ENCODE results near the gene DOCK6. TPM values are rescaled to one million over a fixed set of nuclear protein-coding genes. Genes with fewer than 3 reads are reported as not detected.
A peak's percentile ranks its signal among the peaks of the same experiment; 100 is the strongest.

Gene DOCK6
- total and polyA plus RNA-seq, 11 donors, result 21.6 to 57.8 (median 38.5) TPM

GRCh38 chr19:11171144-11171543, 91.2 kb downstream of the DOCK6 start:
- ATAC-seq (no peak), DNase-seq (no peak)
- no peaks in the 10 kb centered on the region for H3K27me3 ChIP-seq
- H3K27ac ChIP-seq, result peak overlapping the region in 3 of 12 donors; percentile 5 to 86 (median 36)
- WGBS, 4 donors, result 55 to 70% (median 62%) methylated on average over 5 of the region's 5 CpGs
- peaks cover 0 to 100% (median 95%) of the 10 kb centered on the region in 9 donors for H3K36me3 ChIP-seq
- peaks cover 0 to 18% (median 6%) of the 10 kb centered on the region in 12 donors for H3K4me1 ChIP-seq
- intact Hi-C loops (cut with DNase I), result no loop called here
- no peaks in the 10 kb centered on the region for H3K9me3 ChIP-seq
- TF ChIP-seq CTCF (IDR thresholded peaks at IDR 0.05) (no peak), POLR2A (IDR thresholded peaks at IDR 0.05) (no peak)
- no peak overlapping the region for H3K4me3 ChIP-seq

GRCh38 chr19:11169896-11170678, 92.2 kb downstream of the DOCK6 start:
- no peaks in the 10 kb centered on the region for H3K9me3 ChIP-seq
- intact Hi-C loops (cut with DNase I), result no loop called here
- no peaks in the 10 kb centered on the region for H3K27me3 ChIP-seq
- WGBS, 4 donors, result 79% methylated on average over 28 to 31 of the region's 31 CpGs
- ATAC-seq, result peak in 1 of 4 donors; percentile 14
- H3K4me3 ChIP-seq, result no peak overlapping the region
- peak overlapping the region in 9 of 12 donors; percentile 0 to 86 (median 23) for H3K27ac ChIP-seq
- H3K36me3 ChIP-seq, result peaks cover 0 to 100% (median 96%) of the 10 kb centered on the region in 9 donors
- H3K4me1 ChIP-seq, result peaks cover 0 to 29% (median 16%) of the 10 kb centered on the region in 12 donors
- TF ChIP-seq POLR2A (IDR thresholded peaks at IDR 0.05) (no peak), CTCF (IDR thresholded peaks at IDR 0.05) (no peak)
- no peak for DNase-seq

- Histone ChIP-seq H3K4me3 (no peak overlapping the region), H3K27me3 (no peaks in the 10 kb centered on the region), H3K4me1 (peaks cover 3 to 43% (median 31%) of the 10 kb centered on the region in 12 donors), H3K9me3 (no peaks in the 10 kb centered on the region), H3K36me3 (peaks cover 0 to 91% (median 81%) of the 10 kb centered on the region in 9 donors), H3K27ac (peak overlapping the region in 4 of 12 donors; percentile 1 to 86 (median 12))
- no peak for ATAC-seq
- intact Hi-C loops (cut with DNase I), result no loop called here
- no peak for TF ChIP-seq CTCF (IDR thresholded peaks at IDR 0.05)
- TF ChIP-seq POLR2A (IDR thresholded peaks at IDR 0.05), result no peak
- 75 to 94% (median 91%) methylated on average over 6 to 7 of the region's 7 CpGs for WGBS, 4 donors
- no peak for DNase-seq
Observed at GRCh38 chr19:11168568-11168967, 93.8 kb downstream of the DOCK6 start.

GRCh38 chr19:11166281-11167142, 95.8 kb downstream of the DOCK6 start:
- no peak for TF ChIP-seq POLR2A (IDR thresholded peaks at IDR 0.05)
- no peak for TF ChIP-seq CTCF (IDR thresholded peaks at IDR 0.05)
- 69 to 75% (median 71%) methylated on average over 26 of the region's 26 CpGs for WGBS, 4 donors
- Histone ChIP-seq H3K4me3 (no peak overlapping the region), H3K9me3 (no peaks in the 10 kb centered on the region), H3K27ac (peak overlapping the region; percentile 29 to 88 (median 82)), H3K4me1 (peaks cover 3 to 43% (median 33%) of the 10 kb centered on the region in 12 donors), H3K27me3 (no peaks in the 10 kb centered on the region), H3K36me3 (peaks cover 0 to 72% (median 63%) of the 10 kb centered on the region in 9 donors)
- intact Hi-C loops (cut with DNase I), result no loop called here
- peak; percentile 20 to 51 (median 28) for ATAC-seq
- peak; percentile 38 to 76 (median 57) for DNase-seq
